SU-DHL-6 (cell line): ENCODE results near the gene WWTR1.

Experiments
- EZH2phosphoT487 ChIP-seq: fragments of 200-600 bp; sonication (generic), shearing (Covaris generic); conservative IDR thresholded peaks from 2 replicates; pipeline ENCODE4 v1.6.1; 2018; ENCODE audit warnings: mild to moderate bottlenecking, antibody characterized with exemption, low read length, moderate library complexity, mixed read lengths
- TF ChIP-seq, protein P1 (sequence below): fragments of 200-600 bp; sonication (generic); IDR thresholded peaks from one replicate; pipeline ENCODE4 v1.5.1; 2017; ENCODE audit warnings: antibody characterized with exemption, mild to moderate bottlenecking, low read length, moderate library complexity; ENCODE audit not compliant: insufficient read depth, poor library complexity, severe bottlenecking

DNA sequence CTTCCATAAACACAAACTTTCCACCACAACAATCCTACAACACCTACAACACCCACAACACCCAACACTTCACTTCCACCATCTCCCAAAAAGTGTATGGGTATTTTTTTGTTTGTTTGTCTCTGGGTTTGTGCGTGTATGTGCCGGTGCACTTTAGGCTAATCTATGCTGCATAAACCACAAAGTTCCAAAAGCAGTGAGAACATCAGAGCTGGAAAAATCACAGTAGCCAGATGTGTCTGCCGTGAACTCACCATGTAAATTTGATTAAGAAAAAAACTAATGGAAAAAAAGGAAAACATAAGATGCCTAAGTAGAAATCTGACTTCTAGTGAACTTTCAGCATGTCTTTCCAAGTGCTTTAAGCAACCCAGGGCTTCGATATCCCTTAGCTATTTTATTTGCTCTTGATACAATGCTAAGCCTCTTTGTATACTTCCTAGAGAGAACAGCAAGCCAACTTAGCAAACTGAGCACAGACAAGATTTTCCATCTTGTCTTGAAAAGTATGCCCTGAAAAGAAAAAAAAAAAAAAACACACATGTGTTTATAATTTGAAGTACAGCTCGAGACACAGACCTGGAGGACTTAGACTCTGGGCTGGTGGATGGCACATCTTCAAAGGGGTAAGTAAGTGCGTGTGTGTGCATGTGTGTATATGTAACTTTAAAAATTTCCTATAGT, 91.4 kb downstream of the WWTR1 start:
- TF ChIP-seq, protein P1, sequence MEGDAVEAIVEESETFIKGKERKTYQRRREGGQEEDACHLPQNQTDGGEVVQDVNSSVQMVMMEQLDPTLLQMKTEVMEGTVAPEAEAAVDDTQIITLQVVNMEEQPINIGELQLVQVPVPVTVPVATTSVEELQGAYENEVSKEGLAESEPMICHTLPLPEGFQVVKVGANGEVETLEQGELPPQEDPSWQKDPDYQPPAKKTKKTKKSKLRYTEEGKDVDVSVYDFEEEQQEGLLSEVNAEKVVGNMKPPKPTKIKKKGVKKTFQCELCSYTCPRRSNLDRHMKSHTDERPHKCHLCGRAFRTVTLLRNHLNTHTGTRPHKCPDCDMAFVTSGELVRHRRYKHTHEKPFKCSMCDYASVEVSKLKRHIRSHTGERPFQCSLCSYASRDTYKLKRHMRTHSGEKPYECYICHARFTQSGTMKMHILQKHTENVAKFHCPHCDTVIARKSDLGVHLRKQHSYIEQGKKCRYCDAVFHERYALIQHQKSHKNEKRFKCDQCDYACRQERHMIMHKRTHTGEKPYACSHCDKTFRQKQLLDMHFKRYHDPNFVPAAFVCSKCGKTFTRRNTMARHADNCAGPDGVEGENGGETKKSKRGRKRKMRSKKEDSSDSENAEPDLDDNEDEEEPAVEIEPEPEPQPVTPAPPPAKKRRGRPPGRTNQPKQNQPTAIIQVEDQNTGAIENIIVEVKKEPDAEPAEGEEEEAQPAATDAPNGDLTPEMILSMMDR: no peak
- TF ChIP-seq EZH2phosphoT487: no peak
